Neural cell (in vitro differentiated cells): Measurements from ENCODE around the gene ZNRF1. TPM values are rescaled to one million over a fixed set of nuclear protein-coding genes. Genes with fewer than 3 reads are reported as not detected.

Source experiments
- H2AFZ ChIP-seq: fragments of 200-600, 300-800 bp; sonication (generic), shearing (Covaris generic); 2 replicates; pipeline ENCODE4 v1.6.0; 2014; ENCODE audit warnings: low read depth, mild to moderate bottlenecking, antibody characterized with exemption, low read length, moderate library complexity
- H3F3A ChIP-seq: fragments of 200-600 bp; shearing (Covaris generic); 2 replicates; pipeline ENCODE4 v1.6.1; 2016; ENCODE audit warnings: mild to moderate bottlenecking, moderate library complexity, mixed read lengths, antibody characterized with exemption, low read length; ENCODE audit not compliant: insufficient read depth, poor library complexity, severe bottlenecking
- H3K27ac ChIP-seq: fragments of 200-600, 300-800 bp; sonication (generic), shearing (Covaris generic); 2 replicates; pipeline ENCODE4 v1.5.1; 2014; ENCODE audit warnings: mild to moderate bottlenecking, low read length, moderate library complexity
- H3K27me3 ChIP-seq: fragments of 300-800, 200-600 bp; sonication (generic), shearing (Covaris generic); 2 replicates; pipeline ENCODE4 v1.6.0; 2014; ENCODE audit warnings: mild to moderate bottlenecking, low read depth, low read length, moderate library complexity; ENCODE audit not compliant: insufficient read depth
- H3K36me3 ChIP-seq: fragments of 300-800, 200-600 bp; sonication (generic), shearing (Covaris generic); 2 replicates; pipeline ENCODE4 v1.5.1; 2014; ENCODE audit warnings: mild to moderate bottlenecking, antibody characterized with exemption, low read length, moderate library complexity; ENCODE audit not compliant: insufficient read depth
- H3K4me2 ChIP-seq: fragments of 300-800, 200-600 bp; sonication (generic), shearing (Covaris generic); 2 replicates; pipeline ENCODE4 v1.6.0; 2014; ENCODE audit warnings: mild to moderate bottlenecking, low read length
- H3K4me3 ChIP-seq: fragments of 300-800, 200-600 bp; sonication (generic), shearing (Covaris generic); 2 replicates; pipeline ENCODE4 v1.5.1; 2014; ENCODE audit warnings: mild to moderate bottlenecking, low read length, moderate library complexity
- H3K79me2 ChIP-seq: fragments of 200-600 bp; shearing (Covaris generic); replicated peaks from 2 replicates; pipeline ENCODE4 v1.6.0; 2014; ENCODE audit warnings: mild to moderate bottlenecking, low read length, moderate library complexity; ENCODE audit not compliant: insufficient read depth
- H3K9ac ChIP-seq: fragments of 300-800, 200-600 bp; sonication (generic), shearing (Covaris generic); 2 replicates; pipeline ENCODE4 v1.6.1; 2016; ENCODE audit warnings: mild to moderate bottlenecking, low read length, mixed read lengths
- H3K9me2 ChIP-seq: fragments of 200-600 bp; shearing (Covaris generic); 2 replicates; pipeline ENCODE4 v1.6.1; 2016; ENCODE audit warnings: mild to moderate bottlenecking, low read length, mixed read lengths; ENCODE audit not compliant: insufficient read depth
- H3K9me3 ChIP-seq: fragments of 200-600, 300-800 bp; sonication (generic), shearing (Covaris generic); 2 replicates; pipeline ENCODE4 v1.6.1; 2016; ENCODE audit warnings: mild to moderate bottlenecking, mixed run types, low read length, moderate library complexity, mixed read lengths
- H4K20me1 ChIP-seq: fragments of 200-600 bp; shearing (Covaris generic); 2 replicates; pipeline ENCODE4 v1.6.1; 2016; ENCODE audit warnings: mild to moderate bottlenecking, mixed run types; ENCODE audit not compliant: insufficient read depth
- CTCF ChIP-seq: fragments of 450-650 bp; IDR thresholded peaks from 2 replicates; pipeline ENCODE4 v1.5.1; 2014; ENCODE audit warnings: antibody characterized with exemption, mild to moderate bottlenecking, moderate library complexity; ENCODE audit not compliant: poor library complexity, severe bottlenecking
- EP300 ChIP-seq: fragments of 450-650 bp; conservative IDR thresholded peaks from 2 replicates; pipeline ENCODE4 v1.6.1; 2014; ENCODE audit warnings: antibody characterized with exemption, mild to moderate bottlenecking, moderate library complexity; ENCODE audit not compliant: poor library complexity, severe bottlenecking
- EZH2 ChIP-seq: fragments of 200-600, 300-800 bp; shearing (Covaris generic), sonication (generic); IDR thresholded peaks from 2 replicates; pipeline ENCODE4 v1.6.1; 2014; ENCODE audit warnings: antibody characterized with exemption, low read length, borderline replicate concordance, mild to moderate bottlenecking; ENCODE audit not compliant: insufficient read depth, poor library complexity, severe bottlenecking
- MXI1 ChIP-seq: fragments of 450-650 bp; conservative IDR thresholded peaks from 2 replicates; pipeline ENCODE4 v1.6.1; 2014; ENCODE audit warnings: antibody characterized with exemption, mild to moderate bottlenecking; ENCODE audit not compliant: poor library complexity, severe bottlenecking
- POLR2AphosphoS5 ChIP-seq: IDR thresholded peaks from 2 replicates; pipeline ENCODE4 v1.6.1; 2012
- RAD21 ChIP-seq: fragments of 450-650 bp; conservative IDR thresholded peaks from 2 replicates; pipeline ENCODE4 v1.6.1; 2014; ENCODE audit warnings: antibody characterized with exemption, mild to moderate bottlenecking, moderate library complexity
- REST ChIP-seq: IDR thresholded peaks from 2 replicates; pipeline ENCODE4 v1.6.1; 2012; ENCODE audit warnings: borderline replicate concordance
- SMC3 ChIP-seq: fragments of 450-650 bp; conservative IDR thresholded peaks from 2 replicates; pipeline ENCODE4 v1.6.1; 2014; ENCODE audit warnings: antibody characterized with exemption, mild to moderate bottlenecking, moderate library complexity; ENCODE audit not compliant: poor library complexity
- TAF1 ChIP-seq: IDR thresholded peaks from 2 replicates; pipeline ENCODE4 v1.6.1; 2012; ENCODE audit warnings: low read depth
- polyA plus RNA-seq: library from polyadenylated mRNA; depleted of rRNA; stranded (reverse); fragments of >200 nt; gene quantifications from 2 replicates; pipeline ENCODE4 v1.2.3, GENCODE V29; 2014

ZNRF1 gene
- polyA plus RNA-seq, 1 donor from 2014 or later = 31.6 TPM

- Histone ChIP-seq H4K20me1 (peaks cover 4% of the 10 kb centered on the region), H2AFZ (no peak overlapping the region), H3K27me3 (no peaks in the 10 kb centered on the region), H3K36me3 (no peaks in the 10 kb centered on the region), H3K9ac (no peak overlapping the region), H3K9me2 (no peaks in the 10 kb centered on the region), H3K9me3 (no peaks in the 10 kb centered on the region), H3F3A (no peaks in the 10 kb centered on the region), H3K4me3 (no peak overlapping the region), H3K27ac (no peak overlapping the region), H3K4me2 (no peak overlapping the region), H3K79me2 (no peaks in the 10 kb centered on the region)
- no peak for TF ChIP-seq CTCF
- no peak for TF ChIP-seq RAD21
- no peak for TF ChIP-seq EP300
- no peak for TF ChIP-seq TAF1
- TF ChIP-seq MXI1 = no peak
- no peak for TF ChIP-seq SMC3
- TF ChIP-seq REST = no peak
- TF ChIP-seq EZH2 = no peak
- TF ChIP-seq POLR2AphosphoS5 = no peak
These were observed 113.3 kb downstream of the ZNRF1 start for GRCh38 chr16:75111961-75112733.

GRCh38 chr16:75112734-75113491, 114.1 kb downstream of the ZNRF1 start:
- Histone ChIP-seq H3K4me2 (no peak overlapping the region), H3K27ac (no peak overlapping the region), H3K4me3 (no peak overlapping the region), H2AFZ (no peak overlapping the region), H3K9me3 (no peaks in the 10 kb centered on the region), H3K36me3 (no peaks in the 10 kb centered on the region), H3K27me3 (no peaks in the 10 kb centered on the region), H3F3A (no peaks in the 10 kb centered on the region), H3K9ac (no peak overlapping the region), H3K79me2 (no peaks in the 10 kb centered on the region), H3K9me2 (no peaks in the 10 kb centered on the region), H4K20me1 (peaks cover 4% of the 10 kb centered on the region)
- TF ChIP-seq RAD21 (no peak), POLR2AphosphoS5 (peak; percentile 20), TAF1 (no peak), EZH2 (no peak), MXI1 (no peak), REST (no peak), CTCF (no peak), SMC3 (no peak), EP300 (no peak)
